ENCODE data around the gene ARFGAP3.
A peak's percentile ranks its signal among the peaks of the same experiment; 100 is the strongest.

ARFGAP3 gene

GRCh38 chr22:42777126-42777525, 79.9 kb downstream of the ARFGAP3 start:
- Histone ChIP-seq H3K4me2 (ENCODE audit: low read length) (no peak overlapping the region), H3K4me1 (ENCODE audit: control insufficient read depth, low read length) (peaks cover 20% of the 10 kb centered on the region), H3K9me3 (ENCODE audit: control insufficient read depth, insufficient read depth, low read length) (no peaks in the 10 kb centered on the region), H3K79me2 (ENCODE audit: control insufficient read depth, low read length) (no peaks in the 10 kb centered on the region), H3K36me3 (ENCODE audit: control insufficient read depth, low read length) (no peaks in the 10 kb centered on the region), H3K27me3 (ENCODE audit: control insufficient read depth, low read length) (no peaks in the 10 kb centered on the region), H3K27ac (ENCODE audit: low read depth, low read length) (no peak overlapping the region), H3K9me2 (replicated peaks; ENCODE audit: control insufficient read depth, low read length) (no peaks in the 10 kb centered on the region), H3K4me3 (ENCODE audit: low read length) (no peak overlapping the region), H4K20me1 (ENCODE audit: control insufficient read depth, insufficient read depth, low read depth, low read length) (no peaks in the 10 kb centered on the region), H3F3A (ENCODE audit: control insufficient read depth, insufficient read depth) (peaks cover 9% of the 10 kb centered on the region)
- TF ChIP-seq EZH2phosphoT487 (IDR thresholded peaks at IDR 0.05; ENCODE audit: borderline replicate concordance, low read length) = no peak
- TF ChIP-seq CTCF (IDR thresholded peaks at IDR 0.05; ENCODE audit: low read depth, low read length, poor library complexity, severe bottlenecking) = no peak

- H3K36me3 ChIP-seq (ENCODE audit: control insufficient read depth, low read length) = no peaks in the 10 kb centered on the region
- peaks cover 49% of the 10 kb centered on the region for H3K4me1 ChIP-seq (ENCODE audit: control insufficient read depth, low read length)
- H3K27ac ChIP-seq (ENCODE audit: low read depth, low read length) = peak overlapping the region; percentile 56
- no peak for TF ChIP-seq EZH2phosphoT487 (IDR thresholded peaks at IDR 0.05; ENCODE audit: borderline replicate concordance, low read length)
- no peak for TF ChIP-seq CTCF (IDR thresholded peaks at IDR 0.05; ENCODE audit: low read depth, low read length, poor library complexity, severe bottlenecking)
- peak overlapping the region; percentile 78 for H3K4me2 ChIP-seq (ENCODE audit: low read length)
- H3K27me3 ChIP-seq (ENCODE audit: control insufficient read depth, low read length) = no peaks in the 10 kb centered on the region
- H3K79me2 ChIP-seq (ENCODE audit: control insufficient read depth, low read length) = no peaks in the 10 kb centered on the region
- H3F3A ChIP-seq (ENCODE audit: control insufficient read depth, insufficient read depth) = peaks cover 12% of the 10 kb centered on the region
- no peaks in the 10 kb centered on the region for H3K9me3 ChIP-seq (ENCODE audit: control insufficient read depth, insufficient read depth, low read length)
- H4K20me1 ChIP-seq (ENCODE audit: control insufficient read depth, insufficient read depth, low read depth, low read length) = no peaks in the 10 kb centered on the region
- no peaks in the 10 kb centered on the region for H3K9me2 ChIP-seq (replicated peaks; ENCODE audit: control insufficient read depth, low read length)
- peak overlapping the region; percentile 65 for H3K4me3 ChIP-seq (ENCODE audit: low read length)
These were observed 83.9 kb downstream of the ARFGAP3 start for GRCh38 chr22:42773167-42773566.

GRCh38 chr22:42772647-42773046, 84.4 kb downstream of the ARFGAP3 start:
- Histone ChIP-seq H4K20me1 (ENCODE audit: control insufficient read depth, insufficient read depth, low read depth, low read length) (no peaks in the 10 kb centered on the region), H3K79me2 (ENCODE audit: control insufficient read depth, low read length) (no peaks in the 10 kb centered on the region), H3K9me2 (replicated peaks; ENCODE audit: control insufficient read depth, low read length) (no peaks in the 10 kb centered on the region), H3K36me3 (ENCODE audit: control insufficient read depth, low read length) (no peaks in the 10 kb centered on the region), H3K4me1 (ENCODE audit: control insufficient read depth, low read length) (peaks cover 49% of the 10 kb centered on the region), H3K4me3 (ENCODE audit: low read length) (peak overlapping the region; percentile 65), H3K27me3 (ENCODE audit: control insufficient read depth, low read length) (no peaks in the 10 kb centered on the region), H3K27ac (ENCODE audit: low read depth, low read length) (peak overlapping the region; percentile 56), H3K9me3 (ENCODE audit: control insufficient read depth, insufficient read depth, low read length) (no peaks in the 10 kb centered on the region), H3K4me2 (ENCODE audit: low read length) (peak overlapping the region; percentile 78), H3F3A (ENCODE audit: control insufficient read depth, insufficient read depth) (peaks cover 12% of the 10 kb centered on the region)
- TF ChIP-seq CTCF (IDR thresholded peaks at IDR 0.05; ENCODE audit: low read depth, low read length, poor library complexity, severe bottlenecking) (no peak), EZH2phosphoT487 (IDR thresholded peaks at IDR 0.05; ENCODE audit: borderline replicate concordance, low read length) (no peak)
